ENCODE data around the gene SENP3.

DNA sequence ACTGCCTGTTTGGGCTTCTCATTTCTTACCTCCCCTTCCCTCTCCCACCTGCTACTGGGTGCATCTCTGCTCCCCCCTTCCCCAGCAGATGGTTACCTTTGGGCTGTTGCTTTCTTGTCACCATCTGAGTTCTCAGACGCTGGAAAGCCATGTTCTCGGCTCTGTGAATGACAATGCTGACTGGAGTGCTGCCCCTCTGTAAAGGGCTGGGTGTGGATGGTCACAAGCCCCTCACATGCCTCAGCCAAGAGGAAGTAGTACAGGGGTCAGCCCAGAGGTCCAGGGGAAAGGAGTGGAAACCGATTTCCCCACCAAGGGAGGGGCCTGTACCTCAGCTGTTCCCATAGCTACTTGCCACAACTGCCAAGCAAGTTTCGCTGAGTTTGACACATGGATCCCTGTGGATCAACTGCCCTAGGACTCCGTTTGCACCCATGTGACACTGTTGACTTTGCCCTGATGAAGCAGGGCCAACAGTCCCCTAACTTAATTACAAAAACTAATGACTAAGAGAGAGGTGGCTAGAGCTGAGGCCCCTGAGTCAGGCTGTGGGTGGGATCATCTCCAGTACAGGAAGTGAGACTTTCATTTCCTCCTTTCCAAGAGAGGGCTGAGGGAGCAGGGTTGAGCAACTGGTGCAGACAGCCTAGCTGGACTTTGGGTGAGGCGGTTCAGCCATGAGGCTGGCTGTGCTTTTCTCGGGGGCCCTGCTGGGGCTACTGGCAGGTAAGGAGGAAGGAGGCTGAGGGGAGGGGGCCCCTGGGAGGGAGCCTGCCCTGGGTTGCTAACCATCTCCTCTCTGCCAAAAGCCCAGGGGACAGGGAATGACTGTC is 17.5 kb downstream of the SENP3 start, which contains the start of gene CD68:
- TF ChIP-seq EZH2 (IDR thresholded peaks at IDR 0.05; ENCODE audit: low read length), result no peak
- TF ChIP-seq, protein P1, sequence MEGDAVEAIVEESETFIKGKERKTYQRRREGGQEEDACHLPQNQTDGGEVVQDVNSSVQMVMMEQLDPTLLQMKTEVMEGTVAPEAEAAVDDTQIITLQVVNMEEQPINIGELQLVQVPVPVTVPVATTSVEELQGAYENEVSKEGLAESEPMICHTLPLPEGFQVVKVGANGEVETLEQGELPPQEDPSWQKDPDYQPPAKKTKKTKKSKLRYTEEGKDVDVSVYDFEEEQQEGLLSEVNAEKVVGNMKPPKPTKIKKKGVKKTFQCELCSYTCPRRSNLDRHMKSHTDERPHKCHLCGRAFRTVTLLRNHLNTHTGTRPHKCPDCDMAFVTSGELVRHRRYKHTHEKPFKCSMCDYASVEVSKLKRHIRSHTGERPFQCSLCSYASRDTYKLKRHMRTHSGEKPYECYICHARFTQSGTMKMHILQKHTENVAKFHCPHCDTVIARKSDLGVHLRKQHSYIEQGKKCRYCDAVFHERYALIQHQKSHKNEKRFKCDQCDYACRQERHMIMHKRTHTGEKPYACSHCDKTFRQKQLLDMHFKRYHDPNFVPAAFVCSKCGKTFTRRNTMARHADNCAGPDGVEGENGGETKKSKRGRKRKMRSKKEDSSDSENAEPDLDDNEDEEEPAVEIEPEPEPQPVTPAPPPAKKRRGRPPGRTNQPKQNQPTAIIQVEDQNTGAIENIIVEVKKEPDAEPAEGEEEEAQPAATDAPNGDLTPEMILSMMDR (optimal IDR thresholded peaks at IDR 0.05 in 1 of 3, IDR thresholded peaks at IDR 0.05 in 1 of 3, conservative IDR thresholded peaks at IDR 0.05 in 1 of 3; ENCODE audit: extremely low read depth in 1 of 3, insufficient read depth in 2 of 3, low read length in 3 of 3), result no peak
